Stimulated activated CD4-positive, alpha-beta T cell treated with anti-CD3 and anti-CD28 coated beads, Interleukin-1b, Interleukin-23, amount 100 ng/mL, for 4 hours (primary cell): ENCODE measurements around the gene ANKRD13D.
A peak's percentile ranks its signal among the peaks of the same experiment; 100 is the strongest.
"Not testable (repeated sequence)": the region's sequence is repeated elsewhere in the genome, so short reads cannot be mapped to it uniquely, and the experiment has no call there.

Source experiments
- DNase-seq, 2 donors: peaks; one replicate each; pipeline ENCODE4 v3.0.0-alpha.2; 2020; ENCODE audit warnings: low read depth in 2 of 2

The ANKRD13D gene

DNA sequence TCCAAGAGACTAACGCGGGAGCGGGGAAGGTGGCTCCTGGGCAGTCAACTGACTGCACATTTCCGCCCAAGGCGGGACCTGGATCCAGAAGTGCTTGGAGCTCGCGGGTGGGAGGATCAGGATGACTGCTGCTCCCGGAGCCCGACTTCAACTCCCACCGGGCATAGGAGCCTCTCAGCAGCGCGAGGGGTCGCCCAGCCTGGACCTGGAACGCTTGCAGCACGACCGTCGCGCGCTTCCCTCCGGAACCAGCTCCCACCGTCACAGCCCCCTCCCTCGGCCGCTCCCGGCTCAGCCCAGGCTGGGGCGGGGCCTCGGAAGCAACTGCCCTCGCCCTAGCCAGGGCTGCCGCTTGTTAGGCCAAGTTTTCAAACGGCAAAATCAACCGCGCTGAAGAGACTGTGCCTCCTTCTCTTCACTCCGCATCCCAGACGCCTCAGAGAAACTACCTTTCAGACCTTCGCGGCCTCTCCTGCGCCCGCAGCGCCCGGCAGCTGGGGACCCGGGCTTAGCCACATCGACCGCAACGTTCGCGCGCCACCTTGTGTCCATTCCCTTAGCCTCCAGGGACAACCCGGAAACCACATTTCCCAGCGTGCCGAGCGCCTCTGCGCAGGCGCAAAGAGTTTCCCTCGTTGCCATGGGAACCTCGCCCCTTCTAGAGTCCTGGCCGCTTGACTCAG is 28.2 kb downstream of the ANKRD13D start:
- peak; percentile 97 to 99 for DNase-seq

DNA sequence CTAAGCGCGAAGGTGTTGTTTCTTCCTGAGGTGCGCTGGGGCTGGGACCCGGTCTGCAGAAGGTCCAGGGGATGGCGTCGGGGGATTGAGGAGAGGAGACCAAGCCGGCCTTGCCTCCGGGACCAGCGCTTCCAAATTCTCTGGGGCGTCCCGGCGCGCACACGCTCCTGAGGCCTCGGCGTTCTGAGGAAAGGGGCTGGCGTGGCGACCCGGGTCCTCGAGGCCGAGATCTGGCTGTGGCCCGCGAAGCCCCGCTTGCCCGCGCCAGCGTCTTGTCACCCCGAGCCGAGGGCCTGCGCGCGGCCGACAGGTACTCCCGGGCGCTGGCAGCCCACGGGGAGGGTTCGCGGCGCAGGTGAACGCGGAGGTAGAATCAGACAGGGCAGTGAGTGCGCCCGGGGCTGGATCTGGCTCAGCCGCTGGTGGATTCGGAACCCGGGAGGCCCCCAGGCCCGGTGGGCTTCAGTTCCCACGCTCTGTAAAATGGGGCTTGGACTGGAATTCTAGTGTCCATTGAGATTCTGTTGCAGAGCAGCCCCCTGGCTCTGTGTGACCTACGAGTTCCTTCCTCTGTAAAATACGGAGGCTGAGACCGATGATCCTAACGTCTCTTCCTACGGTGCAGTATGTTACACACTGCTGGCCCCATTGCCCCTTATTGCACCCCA is 28.9 kb downstream of the ANKRD13D start:
- no peak for DNase-seq

DNA sequence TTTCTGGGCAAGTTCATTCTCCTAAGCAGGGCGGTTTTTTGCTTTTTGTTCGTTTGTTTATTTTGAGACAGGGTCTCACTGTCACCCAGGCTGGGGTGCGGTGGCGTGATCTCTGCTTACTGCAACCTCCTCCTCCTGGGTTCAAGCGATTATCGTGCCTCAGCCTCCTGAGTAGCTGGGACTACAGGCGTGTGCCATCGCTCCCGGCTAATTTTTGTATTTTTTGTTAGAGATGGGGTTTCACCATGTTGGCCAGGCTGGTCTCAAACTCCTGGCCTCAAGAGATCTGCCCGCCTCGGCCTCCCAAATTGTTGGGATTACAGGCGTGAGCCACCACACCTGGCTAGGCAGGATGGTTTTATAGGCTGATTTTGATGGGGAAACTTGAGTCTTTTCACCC is 29.8 kb downstream of the ANKRD13D start:
- DNase-seq: not testable (repeated sequence)

DNA sequence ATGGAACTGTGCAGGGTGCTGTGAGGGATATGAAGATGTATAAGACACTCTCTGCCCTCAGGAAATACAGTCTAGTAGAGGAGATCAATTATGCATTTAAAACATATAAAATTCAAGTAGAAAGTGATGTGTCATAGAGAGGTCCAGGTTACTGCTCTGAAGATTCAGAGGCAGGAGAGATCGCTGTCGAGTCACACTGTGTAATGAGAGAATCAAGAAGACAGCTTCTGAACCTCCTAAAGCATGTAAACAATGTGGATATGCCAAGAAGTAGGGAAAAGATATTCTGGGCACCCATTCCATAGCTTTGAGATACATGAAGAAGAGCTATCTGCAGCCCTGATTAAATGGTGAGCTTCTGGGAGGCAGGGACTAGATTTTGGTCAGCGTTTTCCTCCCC is 30.9 kb downstream of the ANKRD13D start:
- no peak for DNase-seq

DNA sequence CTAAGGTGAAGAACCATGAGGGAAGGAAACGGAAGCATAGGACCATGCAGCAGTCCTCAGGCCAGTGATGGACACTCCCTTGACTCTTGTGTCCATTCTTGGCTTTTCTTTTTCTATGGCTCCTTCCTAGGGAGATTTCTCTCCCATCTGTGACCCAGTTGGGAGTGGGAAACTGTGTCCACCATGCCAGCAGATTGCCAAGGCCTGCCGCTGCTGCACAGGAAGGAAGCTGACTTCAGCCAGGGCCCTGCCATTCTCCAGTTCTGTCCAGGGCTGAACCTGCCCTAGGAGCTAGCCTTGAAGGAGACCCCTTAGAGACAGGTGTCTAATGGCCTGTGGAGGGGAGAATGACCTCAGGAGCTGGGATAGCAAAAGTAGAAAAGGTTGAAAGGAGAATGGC is 31.6 kb downstream of the ANKRD13D start:
- DNase-seq: no peak

DNA sequence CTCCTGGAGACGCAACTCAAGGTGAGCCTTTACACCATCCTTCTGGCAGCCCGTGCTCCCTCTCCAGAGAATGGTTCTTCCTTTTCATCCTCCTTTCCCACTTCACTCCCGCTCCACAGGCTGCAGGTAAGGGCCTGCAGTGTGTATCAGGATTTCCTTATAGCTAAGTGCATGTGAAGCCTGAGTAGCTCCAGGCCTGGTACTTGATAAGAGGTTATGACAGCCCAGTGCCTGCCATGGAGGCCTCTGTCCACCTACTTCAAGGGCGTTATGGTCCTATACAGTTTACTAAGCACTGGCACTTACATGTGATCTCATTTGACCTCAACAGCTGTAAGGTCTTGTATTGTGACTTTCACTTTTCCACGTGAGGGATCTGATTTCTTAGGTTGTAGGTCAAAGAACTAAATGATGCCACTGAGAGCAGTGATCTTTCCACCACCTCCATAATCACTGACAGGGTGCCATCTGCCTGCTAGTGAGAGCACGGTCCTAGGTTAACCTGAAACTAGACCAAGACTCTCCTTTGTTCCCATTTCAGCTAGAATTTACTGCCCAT is 32.3 kb downstream of the ANKRD13D start:
- DNase-seq: no peak

DNA sequence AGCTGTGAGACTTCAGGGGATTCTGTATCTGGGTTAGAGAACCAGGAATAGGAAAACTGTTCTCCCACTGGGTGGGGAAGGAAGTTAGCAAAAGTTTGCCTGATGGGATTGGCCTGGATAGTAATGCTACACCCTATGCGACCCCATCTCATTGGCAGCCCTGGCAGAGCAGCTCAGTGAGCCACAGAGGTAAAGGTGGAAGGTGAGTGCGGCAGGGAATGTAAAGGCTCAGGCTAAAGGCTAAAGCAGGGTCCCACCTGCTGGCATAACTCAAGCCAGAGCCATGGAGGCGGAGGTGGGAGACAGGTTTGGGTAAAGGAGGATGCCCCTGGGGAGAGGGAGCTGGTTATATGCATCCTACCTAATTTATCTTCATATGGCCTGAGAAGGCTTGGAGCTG is 32.9 kb downstream of the ANKRD13D start:
- DNase-seq: no peak

DNA sequence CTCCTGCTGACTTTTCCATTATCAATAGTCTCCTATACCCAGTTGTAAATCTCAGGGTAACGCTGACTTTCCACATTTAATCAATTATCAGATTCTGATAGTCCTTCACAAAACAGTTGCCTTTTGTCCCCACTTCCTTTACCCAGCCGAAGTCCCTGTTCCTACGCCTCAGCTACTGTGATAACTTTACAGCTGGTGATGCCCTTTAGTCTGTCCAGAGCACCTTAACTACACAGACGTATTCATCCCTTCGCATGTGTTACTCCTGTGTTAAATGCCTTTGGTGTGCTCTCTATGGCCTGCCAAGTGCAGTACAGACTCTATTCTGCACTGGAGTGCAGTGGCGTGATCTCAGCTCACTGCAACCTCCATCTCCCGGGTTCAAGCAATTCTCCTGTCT is 34.4 kb downstream of the ANKRD13D start:
- DNase-seq: no peak

DNA sequence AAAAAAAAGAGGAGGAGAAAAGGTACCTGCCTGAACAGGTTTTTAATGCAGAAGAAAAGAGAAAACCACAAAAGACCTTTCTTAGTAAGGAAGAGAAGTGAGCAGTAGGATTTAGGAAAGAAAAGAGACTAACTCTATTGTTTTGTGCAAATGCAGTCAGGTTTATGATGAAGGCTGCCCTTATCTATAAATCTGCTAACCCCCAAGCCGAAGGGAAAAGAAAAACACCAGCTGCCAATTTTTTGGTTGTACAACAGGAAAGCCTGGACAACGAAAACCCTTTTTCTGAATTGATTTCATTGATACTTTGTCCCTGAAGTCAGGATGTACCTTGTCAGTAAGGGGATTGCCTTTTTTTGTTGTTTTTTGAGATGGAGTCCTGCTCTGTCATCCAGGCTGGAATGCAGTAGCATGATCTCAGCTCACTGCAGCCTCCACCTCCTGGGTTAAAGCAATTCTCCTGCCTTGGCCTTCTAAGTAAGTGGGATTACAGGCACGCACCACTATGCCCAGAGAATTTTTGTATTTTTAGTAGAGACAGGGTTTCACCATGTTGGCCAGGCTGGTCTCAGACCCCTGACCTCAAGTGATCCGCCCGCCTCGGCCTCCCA is 43.1 kb downstream of the ANKRD13D start:
- no peak for DNase-seq

DNA sequence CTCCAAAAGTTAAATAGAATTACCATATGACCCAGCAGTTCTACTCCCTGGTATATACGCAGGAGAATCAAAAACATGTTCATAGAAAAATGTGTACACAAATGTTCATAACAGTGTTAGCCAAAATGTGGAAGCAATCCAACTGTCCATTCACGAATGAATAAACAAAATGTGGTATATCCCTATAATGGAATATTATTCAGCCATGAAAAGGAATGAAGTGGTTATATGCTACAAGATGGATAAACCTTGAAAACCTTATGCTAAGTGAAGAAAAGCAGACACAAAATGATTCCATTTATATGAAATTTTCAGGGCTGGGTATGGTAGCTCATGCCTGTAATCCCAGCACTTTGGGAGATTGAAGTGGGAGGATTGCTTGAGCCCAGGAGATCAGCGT is 48.2 kb downstream of the ANKRD13D start:
- no peak for DNase-seq

DNA sequence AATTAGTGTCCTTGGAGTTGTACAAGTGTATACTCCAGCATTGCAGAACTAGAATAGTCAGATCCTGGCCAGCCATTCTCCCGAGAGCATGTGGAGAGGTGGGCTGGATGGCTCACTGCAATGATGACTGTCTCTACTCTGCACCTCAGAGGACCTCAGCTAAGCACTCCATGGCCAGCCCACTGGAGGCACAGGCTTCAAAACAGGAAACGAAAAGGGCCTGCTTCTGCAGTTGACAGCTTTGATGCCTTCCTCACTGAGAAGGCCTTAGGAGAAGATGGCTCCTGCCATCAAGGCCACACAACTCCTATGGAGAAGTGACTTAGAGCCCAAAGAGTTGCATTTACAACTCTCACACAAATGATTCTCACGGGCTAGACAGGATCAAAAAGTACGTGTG is 55.2 kb downstream of the ANKRD13D start:
- DNase-seq: no peak

DNA sequence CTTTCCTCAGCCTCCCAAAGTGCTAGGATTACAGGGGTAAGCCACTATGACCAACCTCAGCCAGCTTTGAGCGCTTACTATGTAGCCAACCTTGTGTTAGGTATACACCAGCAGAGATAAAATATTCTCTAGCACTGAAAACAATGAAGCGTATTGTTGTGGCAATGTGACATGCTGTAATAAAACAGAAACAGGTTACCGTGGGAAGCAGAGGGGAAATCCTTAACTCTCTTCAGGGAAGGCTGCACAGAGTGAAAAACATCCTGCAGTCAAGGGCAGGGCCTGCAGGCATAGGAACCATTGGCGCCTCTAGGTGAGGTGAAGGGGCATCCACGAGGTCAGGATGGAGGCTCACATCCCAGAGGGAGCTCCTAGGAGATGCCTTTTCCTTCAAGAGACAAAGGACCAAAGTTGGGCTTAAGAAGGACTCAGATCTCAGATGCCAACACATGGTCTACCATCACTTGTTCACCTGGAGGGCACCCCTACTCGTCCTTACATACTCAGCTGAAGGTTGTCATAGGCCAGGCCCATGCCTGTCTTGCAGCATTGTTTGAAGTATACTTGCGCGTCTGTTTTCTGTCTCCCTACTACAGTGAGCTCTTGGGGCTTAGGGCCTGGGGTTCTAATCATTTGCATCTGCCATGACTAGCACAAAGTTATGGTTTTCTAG is 56.3 kb downstream of the ANKRD13D start:
- DNase-seq: no peak

DNA sequence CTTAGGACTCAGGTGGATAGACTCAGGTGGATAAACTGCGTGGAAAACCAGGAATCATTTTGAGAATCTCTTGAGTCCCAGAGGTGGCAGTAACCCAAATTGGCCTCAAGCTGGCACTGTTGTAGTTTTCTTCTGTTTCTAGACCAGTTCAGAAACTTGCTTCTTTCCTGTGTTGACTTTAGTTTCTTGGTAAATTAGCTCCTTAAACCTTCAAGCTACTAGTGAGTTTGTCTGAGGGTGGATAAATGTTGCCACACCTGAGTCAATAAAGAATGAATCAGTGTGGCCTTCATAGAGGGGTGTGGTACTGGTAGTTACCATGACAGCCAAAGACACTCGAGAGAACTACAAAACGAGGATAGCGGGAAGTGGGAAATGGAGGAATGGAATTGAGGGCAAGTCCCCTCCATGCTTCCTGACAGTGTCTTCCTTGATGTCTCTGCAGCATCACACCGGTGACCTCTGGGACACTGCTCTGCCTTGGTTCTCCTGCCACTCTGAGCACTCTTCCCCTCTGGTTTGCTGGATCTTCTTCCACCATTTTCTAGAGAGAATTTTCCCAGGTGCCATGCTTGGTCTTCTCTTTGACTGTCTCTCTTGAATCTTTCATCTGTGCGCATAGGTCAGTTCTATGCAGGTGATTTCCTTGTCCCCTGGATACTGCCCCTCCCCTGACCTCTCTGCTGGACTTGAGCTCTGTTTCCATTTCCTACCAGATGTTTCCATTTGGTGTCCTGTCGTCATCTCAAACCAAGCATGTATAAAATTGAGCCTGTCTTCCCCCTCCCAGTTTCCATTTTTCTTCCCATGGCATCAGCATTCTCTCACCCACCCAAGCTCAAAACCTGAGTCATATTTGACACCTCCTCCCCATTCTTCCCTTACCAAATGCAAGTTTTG is 57.1 kb downstream of the ANKRD13D start:
- no peak for DNase-seq

DNA sequence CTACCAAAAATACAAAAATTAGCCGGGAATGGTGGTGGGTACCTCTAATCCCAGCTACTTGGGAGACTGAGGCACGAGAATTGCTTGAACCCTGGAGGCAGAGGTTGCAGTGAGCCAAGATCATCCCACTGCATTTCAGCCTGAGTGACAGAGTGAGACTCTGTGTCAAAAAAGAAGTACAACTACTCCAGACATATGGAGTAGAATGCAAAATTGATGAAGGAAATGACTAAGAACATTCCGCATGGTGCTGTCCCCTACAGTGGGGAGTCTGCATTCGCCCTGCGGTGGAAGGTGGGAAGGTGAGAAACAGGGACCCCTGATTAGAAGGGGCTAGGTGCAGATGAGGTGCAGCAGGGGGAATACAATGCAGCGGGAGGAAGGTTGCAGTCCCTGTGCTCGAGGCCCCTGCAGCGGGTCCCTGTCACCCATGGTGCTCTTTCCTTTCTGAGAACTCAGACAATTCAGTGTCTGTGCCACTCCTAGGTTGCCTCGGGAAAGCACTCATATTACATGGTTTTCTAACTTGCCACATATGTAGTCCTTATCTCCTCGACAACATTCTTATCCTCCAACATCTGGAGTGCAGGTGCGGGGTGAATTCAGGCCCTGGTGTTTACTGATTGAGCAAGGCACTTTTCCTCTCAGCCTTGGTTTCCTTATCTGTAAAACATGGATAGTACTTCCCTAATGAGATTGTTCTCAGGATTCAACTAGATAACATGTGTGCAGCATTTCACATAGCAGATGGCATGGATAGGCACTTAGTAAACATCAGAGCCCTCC is 59.1 kb downstream of the ANKRD13D start:
- DNase-seq: no peak

DNA sequence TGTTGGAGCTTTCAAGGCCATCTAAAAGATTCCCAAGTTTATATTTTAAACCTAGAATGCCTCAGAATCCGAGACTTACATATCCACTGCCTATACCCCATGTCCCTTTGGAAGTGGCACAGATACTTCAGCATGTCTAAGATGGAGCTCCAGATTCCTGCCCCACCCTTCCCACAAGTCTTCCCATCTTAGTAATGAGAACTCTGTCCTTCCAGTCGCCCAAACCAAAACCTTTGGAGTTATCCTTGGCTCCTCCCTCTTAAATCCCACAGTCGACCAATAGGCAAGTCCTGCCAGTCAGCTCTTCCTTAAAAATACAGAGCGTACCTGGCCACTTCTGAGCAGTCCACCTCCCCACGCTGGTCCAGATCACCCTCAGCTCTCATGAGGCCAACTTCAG is 59.9 kb downstream of the ANKRD13D start:
- no peak for DNase-seq

DNA sequence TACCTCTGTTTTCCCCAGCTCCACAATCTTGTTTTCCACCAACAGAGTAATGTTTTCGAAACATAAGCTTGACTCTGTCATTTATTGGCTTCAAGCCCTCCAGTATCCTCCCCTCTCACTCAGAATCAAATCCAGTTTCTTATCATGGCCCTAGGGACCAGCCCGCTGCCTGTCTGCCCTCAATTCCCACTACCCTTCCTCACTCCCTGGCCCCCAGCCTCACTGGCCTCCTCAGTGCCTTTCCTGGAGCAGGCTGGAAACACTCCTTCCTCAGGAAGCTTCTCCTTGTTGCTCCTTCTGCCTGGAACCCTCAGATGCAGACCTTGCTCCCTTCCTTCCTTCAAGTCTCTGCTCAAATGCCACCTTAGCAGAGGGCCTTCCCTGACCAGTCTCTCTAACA is 60.4 kb downstream of the ANKRD13D start:
- DNase-seq: no peak

DNA sequence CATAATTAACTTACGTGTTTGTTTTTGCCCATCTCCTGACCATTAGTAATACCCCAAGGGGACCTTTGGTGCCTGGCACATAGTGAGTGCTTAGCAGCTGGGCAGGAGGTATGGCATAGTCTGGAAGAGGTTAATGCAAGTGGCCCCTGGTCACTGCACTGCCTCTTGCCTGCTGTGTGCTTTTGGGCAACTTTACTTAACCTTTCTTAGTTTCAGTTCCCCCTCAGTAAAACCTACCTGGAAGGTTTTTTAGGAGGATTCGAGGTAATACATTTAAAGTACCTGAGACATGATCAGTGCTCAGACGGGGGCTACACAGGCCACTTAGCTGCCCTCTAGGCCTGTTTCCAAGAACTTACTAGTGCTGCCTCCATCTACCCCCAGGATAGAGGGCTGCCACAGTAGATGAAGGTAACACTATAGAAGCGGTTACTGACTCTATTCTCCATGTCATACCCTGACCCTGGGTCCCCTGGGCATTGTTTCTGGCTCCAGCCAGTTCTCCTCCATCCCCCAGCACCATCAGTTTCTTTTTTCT is 60.9 kb downstream of the ANKRD13D start:
- no peak for DNase-seq

DNA sequence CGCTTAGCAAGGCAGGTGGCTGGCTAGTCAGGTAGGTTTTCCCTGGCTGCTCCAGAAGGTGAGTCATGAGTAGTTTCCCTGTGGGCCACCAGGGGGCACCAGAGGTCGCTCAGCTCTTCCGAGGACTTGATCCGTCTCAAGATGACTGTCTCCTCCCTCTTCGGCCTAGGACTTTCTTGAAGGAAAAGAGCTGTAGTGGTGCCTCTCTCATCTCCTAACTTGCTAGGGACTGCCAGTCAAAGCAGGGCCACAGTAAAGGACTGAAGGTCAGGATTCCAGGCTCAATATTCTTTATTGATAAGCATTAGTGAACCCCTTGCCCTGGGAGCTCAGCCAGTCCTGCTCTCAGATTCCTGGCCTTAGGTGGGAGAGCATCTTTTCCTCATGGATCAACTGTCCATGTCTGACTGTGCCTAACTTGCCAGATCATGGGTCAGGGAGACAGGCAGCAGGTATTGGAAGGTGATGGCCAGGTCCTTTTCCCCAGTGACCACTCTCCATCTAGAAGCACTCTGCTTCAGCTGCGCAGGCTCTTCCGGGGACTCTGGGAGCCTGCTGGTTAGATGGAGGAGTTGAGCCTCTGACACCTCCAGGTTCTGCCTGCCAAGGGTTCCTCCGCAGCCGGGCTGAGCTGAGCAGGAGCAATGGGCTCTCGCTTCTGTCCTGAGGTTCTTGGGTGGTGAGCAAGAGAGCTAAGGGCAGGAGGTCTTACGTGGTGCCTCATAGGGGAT is 62.3 kb downstream of the ANKRD13D start:
- DNase-seq: peak; percentile 57 to 61
